Natural killer cell (primary cell): ENCODE data around the gene KDM3B. TPM values are rescaled to one million over a fixed set of nuclear protein-coding genes. Genes with fewer than 3 reads are reported as not detected.

ENCODE experiments used
- ATAC-seq, 3 donors: fragments of 150-1000 bp in 2 of 3; fragments of 200-7000 bp in 1 of 3; cut with Tn5 transposase; 1 replicate in 1 of 3; 2 replicates in 2 of 3; pipeline ENCODE4 v1.10.0; 2021; ENCODE audit warnings: mild to moderate bottlenecking in 2 of 3, moderate library complexity in 2 of 3
- DNase-seq, 2 donors: peaks; one replicate each; pipeline versions ENCODE4 v3.0.0 to v3.0.0-alpha.2; 2013 to 2021; ENCODE audit warnings: mixed read lengths in 1 of 2
- H3K27ac ChIP-seq: one replicate; pipeline ENCODE4 v1.5.1; 2013; ENCODE audit warnings: mild to moderate bottlenecking, low read length
- H3K27me3 ChIP-seq: one replicate; pipeline ENCODE4 v1.6.1; 2013; ENCODE audit warnings: low read length; ENCODE audit not compliant: control insufficient read depth, insufficient read depth
- H3K36me3 ChIP-seq: one replicate; pipeline ENCODE4 v1.6.1; 2013; ENCODE audit warnings: low read length; ENCODE audit not compliant: control insufficient read depth, insufficient read depth
- H3K4me1 ChIP-seq: one replicate; pipeline ENCODE4 v1.6.1; 2013; ENCODE audit warnings: low read length; ENCODE audit not compliant: control insufficient read depth, insufficient read depth
- H3K4me3 ChIP-seq: one replicate; pipeline ENCODE4 v1.5.1; 2013; ENCODE audit warnings: low read length
- H3K9me3 ChIP-seq: one replicate; pipeline ENCODE4 v1.6.1; 2013; ENCODE audit warnings: low read length; ENCODE audit not compliant: control insufficient read depth, insufficient read depth
- H3K27ac Mint-ChIP-seq, 2 donors: one replicate each; pipeline ENCODE4 v1.8.0; 2022; ENCODE audit warnings: mild to moderate bottlenecking in 2 of 2, mixed read lengths in 2 of 2, moderate library complexity in 1 of 2
- H3K27me3 Mint-ChIP-seq, 2 donors: one replicate each; pipeline ENCODE4 v1.8.0; 2022; ENCODE audit warnings: low read depth in 2 of 2, mixed read lengths in 2 of 2
- H3K36me3 Mint-ChIP-seq: one replicate; pipeline ENCODE4 v1.8.0; 2022; ENCODE audit warnings: mixed read lengths
- H3K4me1 Mint-ChIP-seq, 2 donors: one replicate each; pipeline ENCODE4 v1.8.0; 2022; ENCODE audit warnings: mixed read lengths in 2 of 2
- H3K4me3 Mint-ChIP-seq: one replicate; pipeline ENCODE4 v1.8.0; 2022; ENCODE audit warnings: mild to moderate bottlenecking, moderate library complexity, mixed read lengths
- H3K9me3 Mint-ChIP-seq, 2 donors: one replicate each; pipeline ENCODE4 v1.8.0; 2022; ENCODE audit warnings: mixed read lengths in 2 of 2
- WGBS: methylation state at CpG from one replicate; pipeline ENCODE4 v1.1.7; 2013; ENCODE audit warnings: missing lambda C conversion rate; ENCODE audit not compliant: insufficient coverage; 5-methylcytosine and 5-hydroxymethylcytosine counted together
- intact Hi-C: fragments of 100-400 bp; cut with micrococcal nuclease; formaldehyde crosslinking; loops from one replicate; pipeline ENCODE4 v1.14.2; 2022
- total RNA-seq, 4 donors: library from RNA; stranded (reverse); fragments of 120-200 nt in 1 of 4; gene quantifications; one replicate each; pipeline versions ENCODE4 v1.2.3 to v1.2.4, GENCODE V29; 2013 to 2022
- TF ChIP-seq, protein P1 (sequence below): fragments of 200-600 bp; IDR thresholded peaks from one replicate; pipeline ENCODE4 v1.8.0; 2022; ENCODE audit warnings: antibody characterized with exemption

KDM3B gene
- total RNA-seq, 3 donors from 2014 or later (not counting 1 experiment from before 2014, with no cell fraction given): 82.3 to 87.1 (median 82.3) TPM

DNA sequence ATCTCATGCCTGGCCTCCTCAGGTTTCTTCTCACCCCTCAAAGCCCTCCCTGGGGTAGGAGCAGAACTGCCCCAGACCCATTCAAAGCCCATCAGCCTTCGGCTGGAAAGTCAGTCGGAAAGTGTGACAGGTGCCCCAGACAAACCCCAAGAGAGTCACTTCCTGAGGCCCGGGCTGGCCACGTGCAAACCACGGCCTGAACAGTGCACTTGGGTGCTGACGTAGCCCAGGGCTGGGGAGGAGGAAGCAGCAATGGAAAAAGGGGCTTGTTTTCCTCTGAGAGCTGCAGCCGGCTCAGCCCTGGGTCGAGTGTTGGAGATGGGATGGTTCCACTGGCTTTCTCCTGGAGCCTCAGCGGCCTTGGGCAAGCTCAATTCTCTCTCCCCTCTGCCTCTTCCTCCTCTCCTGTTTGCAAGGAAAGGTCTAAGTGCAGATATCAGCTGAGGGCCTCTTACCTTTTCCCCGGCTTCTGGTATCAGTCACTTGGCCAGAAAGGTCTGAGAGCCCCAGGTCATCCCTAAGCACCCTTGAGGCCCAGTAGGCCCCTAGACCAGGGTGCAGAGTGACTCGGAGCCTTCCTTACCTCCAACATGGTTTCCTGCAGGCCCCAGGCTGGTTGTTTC, 106.9 kb downstream of the KDM3B start:
- no peaks in the 10 kb centered on the region for H3K9me3 Mint-ChIP-seq
- Histone ChIP-seq H3K9me3 (no peaks in the 10 kb centered on the region), H3K36me3 (no peaks in the 10 kb centered on the region), H3K27me3 (no peaks in the 10 kb centered on the region), H3K4me1 (peaks cover 45% of the 10 kb centered on the region), H3K27ac (peak overlapping the region; percentile 70), H3K4me3 (no peak overlapping the region)
- peak overlapping the region; percentile 98 for H3K27ac Mint-ChIP-seq
- intact Hi-C loops: no loop called here
- peak overlapping the region; percentile 84 for H3K4me3 Mint-ChIP-seq
- ATAC-seq (peak; percentile 65 to 79 (median 73)), DNase-seq (peak; percentile 83 to 89)
- no peaks in the 10 kb centered on the region for H3K27me3 Mint-ChIP-seq
- 23% methylated on average over 11 of the region's 11 CpGs for WGBS
- no peaks in the 10 kb centered on the region for H3K36me3 Mint-ChIP-seq
- TF ChIP-seq, protein P1, sequence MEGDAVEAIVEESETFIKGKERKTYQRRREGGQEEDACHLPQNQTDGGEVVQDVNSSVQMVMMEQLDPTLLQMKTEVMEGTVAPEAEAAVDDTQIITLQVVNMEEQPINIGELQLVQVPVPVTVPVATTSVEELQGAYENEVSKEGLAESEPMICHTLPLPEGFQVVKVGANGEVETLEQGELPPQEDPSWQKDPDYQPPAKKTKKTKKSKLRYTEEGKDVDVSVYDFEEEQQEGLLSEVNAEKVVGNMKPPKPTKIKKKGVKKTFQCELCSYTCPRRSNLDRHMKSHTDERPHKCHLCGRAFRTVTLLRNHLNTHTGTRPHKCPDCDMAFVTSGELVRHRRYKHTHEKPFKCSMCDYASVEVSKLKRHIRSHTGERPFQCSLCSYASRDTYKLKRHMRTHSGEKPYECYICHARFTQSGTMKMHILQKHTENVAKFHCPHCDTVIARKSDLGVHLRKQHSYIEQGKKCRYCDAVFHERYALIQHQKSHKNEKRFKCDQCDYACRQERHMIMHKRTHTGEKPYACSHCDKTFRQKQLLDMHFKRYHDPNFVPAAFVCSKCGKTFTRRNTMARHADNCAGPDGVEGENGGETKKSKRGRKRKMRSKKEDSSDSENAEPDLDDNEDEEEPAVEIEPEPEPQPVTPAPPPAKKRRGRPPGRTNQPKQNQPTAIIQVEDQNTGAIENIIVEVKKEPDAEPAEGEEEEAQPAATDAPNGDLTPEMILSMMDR: no peak
- peaks cover 34 to 52% of the 10 kb centered on the region in 2 donors for H3K4me1 Mint-ChIP-seq

DNA sequence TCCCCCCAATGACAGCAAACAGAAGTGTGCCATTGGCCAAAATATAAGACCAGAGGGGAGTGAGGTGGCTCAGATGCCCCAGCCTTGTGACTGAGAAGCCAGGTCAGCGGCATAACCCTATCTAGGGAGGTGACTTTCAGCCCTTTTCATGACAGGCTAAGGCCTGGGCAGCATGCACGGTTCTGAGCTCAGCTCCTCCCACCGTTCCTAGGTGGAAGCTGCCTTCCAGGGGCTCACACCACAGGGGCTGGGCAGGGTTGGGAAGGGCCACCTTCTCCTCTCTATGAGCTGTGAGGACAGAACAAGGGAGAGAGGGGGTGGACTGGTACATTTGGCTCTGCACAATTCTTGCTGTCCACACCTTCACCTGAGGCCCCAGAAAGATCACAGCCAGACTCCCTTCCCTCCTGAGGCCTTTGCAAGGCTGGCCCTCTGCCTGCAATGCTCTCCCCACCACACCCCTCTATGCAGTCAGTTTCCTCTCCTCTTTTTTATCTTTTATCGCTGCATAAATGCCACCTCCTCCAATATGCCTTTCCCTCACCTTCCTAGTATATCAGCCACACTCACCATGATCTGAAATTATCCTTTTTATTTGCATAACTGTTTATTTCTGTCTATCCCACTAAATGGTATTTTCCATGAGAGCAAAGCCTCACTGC, 107.7 kb downstream of the KDM3B start:
- Histone ChIP-seq H3K9me3 (no peaks in the 10 kb centered on the region), H3K36me3 (no peaks in the 10 kb centered on the region), H3K27ac (peak overlapping the region; percentile 70), H3K4me1 (peaks cover 46% of the 10 kb centered on the region), H3K4me3 (no peak overlapping the region), H3K27me3 (no peaks in the 10 kb centered on the region)
- Mint-ChIP-seq H3K27ac (peak overlapping the region; percentile 98), H3K4me1 (peaks cover 34 to 52% of the 10 kb centered on the region in 2 donors), H3K4me3 (peak overlapping the region; percentile 40), H3K27me3 (no peaks in the 10 kb centered on the region), H3K9me3 (no peaks in the 10 kb centered on the region), H3K36me3 (no peaks in the 10 kb centered on the region)
- intact Hi-C loops: no loop called here
- DNase-seq: no peak
- no peak for ATAC-seq
- WGBS: 91% methylated on average over 4 of the region's 4 CpGs
- TF ChIP-seq, protein P1: no peak

- Histone ChIP-seq H3K27me3 (no peaks in the 10 kb centered on the region), H3K4me1 (peaks cover 54% of the 10 kb centered on the region), H3K27ac (no peak overlapping the region), H3K4me3 (no peak overlapping the region), H3K36me3 (no peaks in the 10 kb centered on the region), H3K9me3 (no peaks in the 10 kb centered on the region)
- DNase-seq: no peak
- TF ChIP-seq, protein P1: no peak
- no peaks in the 10 kb centered on the region for H3K9me3 Mint-ChIP-seq
- peak overlapping the region; percentile 98 for H3K27ac Mint-ChIP-seq
- peak overlapping the region; percentile 19 for H3K4me3 Mint-ChIP-seq
- WGBS: 96% methylated on average over 11 of the region's 11 CpGs
- no peaks in the 10 kb centered on the region for H3K27me3 Mint-ChIP-seq
- peaks cover 34 to 54% of the 10 kb centered on the region in 2 donors for H3K4me1 Mint-ChIP-seq
- no peaks in the 10 kb centered on the region for H3K36me3 Mint-ChIP-seq
- no peak for ATAC-seq
- intact Hi-C loops: no loop called here
Observed at GRCh38 chr5:138461343-138462125, 109.0 kb downstream of the KDM3B start.
